OCI-LY7 (cell line): ENCODE data around the gene GNG3.

Source experiments
- CTCF ChIP-seq: fragments of 200-600 bp; sonication (generic); conservative IDR thresholded peaks from 2 replicates; pipeline ENCODE4 v1.5.1; 2014; ENCODE audit warnings: mild to moderate bottlenecking, antibody characterized with exemption, low read length, moderate library complexity, mixed read lengths
- EZH2phosphoT487 ChIP-seq: fragments of 200-600 bp; sonication (generic); IDR thresholded peaks from 2 replicates; pipeline ENCODE4 v1.6.1; 2018; ENCODE audit warnings: low read depth, borderline replicate concordance, mild to moderate bottlenecking, mixed run types, antibody characterized with exemption, low read length, moderate library complexity, mixed read lengths

- no peak for TF ChIP-seq CTCF
- TF ChIP-seq EZH2phosphoT487 = no peak
These were observed 29.1 kb upstream of the GNG3 start for GRCh38 chr11:62678433-62678769.
